GM04503 (cell line): ENCODE results near the gene XRN1.
"Not testable (repeated sequence)": the region's sequence is repeated elsewhere in the genome, so short reads cannot be mapped to it uniquely, and the experiment has no call there.

Source experiments
- DNase-seq: peaks from one replicate; pipeline ENCODE4 v3.0.0-alpha.2; 2012; ENCODE audit warnings: low read depth

XRN1 gene

GRCh38 chr3:142434503-142434902 is 13.3 kb downstream of the XRN1 start:
- no peak for DNase-seq

GRCh38 chr3:142433110-142433509 is 14.7 kb downstream of the XRN1 start:
- DNase-seq, result no peak

- no peak for DNase-seq
Measured at GRCh38 chr3:142429582-142429981, 18.3 kb downstream of the XRN1 start.

- no peak for DNase-seq
Measured at GRCh38 chr3:142424754-142425153, 23.1 kb downstream of the XRN1 start.

GRCh38 chr3:142418926-142419592 is 28.8 kb downstream of the XRN1 start:
- DNase-seq, result no peak

- DNase-seq, result no peak
Measured at GRCh38 chr3:142417302-142417701, 30.5 kb downstream of the XRN1 start.

GRCh38 chr3:142400537-142400936 is 47.3 kb downstream of the XRN1 start:
- not testable (repeated sequence) for DNase-seq

- DNase-seq, result no peak
Measured at GRCh38 chr3:142394921-142395622, 52.8 kb downstream of the XRN1 start.

GRCh38 chr3:142385078-142385477 is 62.8 kb downstream of the XRN1 start:
- no peak for DNase-seq

GRCh38 chr3:142374687-142375086 is 73.2 kb downstream of the XRN1 start:
- DNase-seq, result no peak

- not testable (repeated sequence) for DNase-seq
Measured at GRCh38 chr3:142369576-142369975, 78.3 kb downstream of the XRN1 start.

- no peak for DNase-seq
Measured at GRCh38 chr3:142366434-142366833, 81.4 kb downstream of the XRN1 start.

- DNase-seq, result no peak
Measured at GRCh38 chr3:142363936-142364467, 83.8 kb downstream of the XRN1 start.

GRCh38 chr3:142363433-142363832 is 84.4 kb downstream of the XRN1 start:
- DNase-seq, result not testable (repeated sequence)

GRCh38 chr3:142359367-142359766 is 88.5 kb downstream of the XRN1 start:
- DNase-seq, result no peak

- no peak for DNase-seq
Measured at GRCh38 chr3:142356818-142357217, 91.0 kb downstream of the XRN1 start.

- no peak for DNase-seq
Measured at GRCh38 chr3:142355692-142356091, 92.1 kb downstream of the XRN1 start.

GRCh38 chr3:142354076-142354475 is 93.8 kb downstream of the XRN1 start:
- DNase-seq, result no peak

- peak; percentile 5 for DNase-seq
Measured at GRCh38 chr3:142353571-142353970, 94.3 kb downstream of the XRN1 start.

- not testable (repeated sequence) for DNase-seq
Measured at GRCh38 chr3:142352698-142353097, 95.1 kb downstream of the XRN1 start.

GRCh38 chr3:142348460-142348859 is 99.4 kb downstream of the XRN1 start:
- DNase-seq, result no peak

GRCh38 chr3:142337994-142338393 is 109.8 kb downstream of the XRN1 start:
- no peak for DNase-seq

- no peak for DNase-seq
Measured at GRCh38 chr3:142332390-142332789, 115.4 kb downstream of the XRN1 start.
